NCI-H526 treated with DMSO at 0.1 percent for 48 hours (cell line): Measurements from ENCODE around the gene SREBF2.
"Not testable (repeated sequence)": the region's sequence is repeated elsewhere in the genome, so short reads cannot be mapped to it uniquely, and the experiment has no call there.

Experiments used
- DNase-seq: peaks from one replicate; lab custom pipeline; 2025; lab: John Stamatoyannopoulos, UW

The SREBF2 gene

DNA sequence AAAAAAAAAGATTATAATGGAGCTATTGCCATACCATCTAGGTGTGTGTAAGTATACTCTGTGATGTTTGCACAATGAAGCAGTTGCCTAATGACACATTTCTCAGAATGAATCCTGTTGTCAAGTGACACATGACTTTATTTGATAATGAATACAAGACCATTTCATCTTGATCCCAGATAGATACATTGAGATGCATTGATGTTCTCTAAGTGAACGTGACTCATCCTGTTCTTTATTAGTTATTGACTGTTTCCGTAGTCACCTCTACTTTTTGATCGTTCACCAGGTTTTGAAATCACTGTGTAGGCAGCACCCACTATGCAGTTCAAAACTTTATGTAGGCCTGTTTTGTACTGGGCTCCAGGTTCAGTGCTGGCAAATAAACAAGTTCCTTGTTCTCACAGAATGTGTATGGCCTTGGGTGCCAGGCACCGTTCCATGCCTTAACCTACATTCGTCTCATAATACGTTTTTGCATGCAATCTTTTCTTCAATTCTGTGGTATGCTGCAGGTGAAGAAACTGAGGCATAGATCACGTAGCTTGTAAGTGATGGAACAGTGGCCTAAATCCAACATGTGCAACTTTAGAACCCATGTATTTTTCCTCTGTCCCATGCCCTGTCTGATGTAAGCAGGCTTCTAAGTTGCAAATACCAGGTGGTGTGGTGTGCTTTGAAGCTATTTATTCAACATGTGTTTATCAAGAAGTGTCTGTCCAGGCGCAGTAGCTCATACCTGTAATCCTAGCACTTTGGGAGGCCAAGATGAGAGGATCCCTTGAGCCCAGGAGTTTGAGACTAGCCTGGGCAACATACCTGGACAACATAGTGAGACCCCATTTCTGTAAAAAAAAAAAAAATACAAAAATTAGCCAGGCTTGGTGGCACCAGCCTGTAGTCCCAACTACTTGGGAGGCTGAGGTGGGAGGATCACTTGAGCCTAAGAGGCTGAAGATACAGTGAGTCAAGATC is 10.4 kb downstream of the SREBF2 start:
- no peak for DNase-seq

DNA sequence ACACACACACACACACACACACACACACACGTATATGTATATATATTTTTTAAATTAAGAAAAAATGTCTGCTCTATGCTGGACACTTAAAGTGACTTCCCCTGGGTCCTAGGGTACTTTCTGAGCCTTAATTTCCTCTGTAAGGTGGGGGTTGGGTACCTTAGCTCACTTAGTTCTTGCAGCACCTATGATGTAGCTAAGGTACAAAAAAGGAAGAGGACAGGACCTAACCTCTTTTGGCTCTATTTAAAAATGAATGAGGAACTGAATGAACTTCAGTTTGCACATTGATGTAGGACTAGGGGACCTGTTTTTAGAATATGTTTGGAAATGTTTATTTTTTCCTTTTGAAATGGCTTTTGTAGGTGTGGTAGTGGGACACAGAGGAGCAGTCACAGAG is 11.1 kb downstream of the SREBF2 start:
- DNase-seq = no peak

- DNase-seq = no peak
These were observed 11.6 kb downstream of the SREBF2 start for GRCh38 chr22:41844513-41844912.

DNA sequence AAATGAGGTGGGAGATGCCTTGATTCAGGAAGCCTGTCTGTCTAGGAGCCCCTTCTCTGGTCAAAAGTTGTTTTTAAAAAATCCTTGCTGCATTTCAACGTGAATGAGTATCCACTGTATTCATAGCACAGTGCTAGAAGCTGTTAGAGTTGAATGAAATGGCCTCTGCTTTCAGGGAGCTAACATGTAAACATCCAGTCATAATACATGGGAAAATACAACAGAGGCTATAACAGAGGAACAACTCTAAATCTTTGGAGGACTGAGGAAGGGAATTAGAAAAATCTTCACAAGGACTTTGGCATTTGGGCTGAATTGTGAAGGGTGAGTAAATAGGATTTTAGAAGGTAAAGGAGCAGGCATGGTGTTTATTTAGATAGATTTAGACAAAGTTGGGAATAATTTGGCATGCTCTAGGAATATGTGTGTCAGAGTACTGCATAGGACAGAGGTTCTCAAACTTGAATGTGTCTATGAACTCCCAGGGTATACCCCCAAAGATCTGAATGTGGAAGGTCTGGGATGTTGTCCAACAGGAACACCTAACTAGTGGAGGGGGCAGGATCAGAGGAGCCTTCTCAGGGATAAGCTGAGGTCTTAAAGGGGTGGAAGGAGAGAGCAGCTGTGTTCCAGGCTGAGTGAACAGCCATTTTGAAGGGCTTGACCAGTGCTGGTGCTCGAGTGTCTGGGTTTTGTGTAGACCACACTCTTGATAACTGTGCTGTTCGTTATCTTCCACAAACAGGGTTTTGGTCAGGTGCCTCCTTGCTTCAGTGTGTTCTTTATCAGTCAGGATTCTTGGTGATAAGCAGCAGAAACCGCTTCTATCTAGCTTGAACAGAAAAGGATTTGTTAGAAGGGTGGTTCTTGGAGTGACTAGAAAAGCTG is 12.7 kb downstream of the SREBF2 start:
- DNase-seq = no peak

- no peak for DNase-seq
These were observed 13.5 kb downstream of the SREBF2 start for GRCh38 chr22:41846268-41846987.

DNA sequence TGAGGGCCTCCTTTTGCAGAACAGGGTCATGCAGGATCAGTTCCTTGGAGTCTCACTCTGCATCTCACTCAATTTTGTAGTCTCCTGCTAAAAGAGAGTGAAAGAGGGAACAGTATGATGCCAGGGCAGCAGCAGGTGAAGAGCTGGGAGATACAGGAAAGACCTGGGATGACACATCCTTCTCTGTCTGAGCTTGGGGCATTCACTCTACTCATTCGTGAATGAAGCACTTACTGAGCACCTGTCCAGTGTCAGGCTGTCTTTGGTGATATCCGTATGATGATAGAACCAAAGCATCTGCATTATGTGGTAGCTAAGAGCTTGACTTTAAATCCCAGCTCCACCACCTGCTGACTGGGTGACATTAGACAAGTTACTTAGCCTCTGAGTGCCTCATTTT is 14.4 kb downstream of the SREBF2 start:
- DNase-seq = no peak

GRCh38 chr22:41848468-41848867 is 15.6 kb downstream of the SREBF2 start:
- DNase-seq = no peak

DNA sequence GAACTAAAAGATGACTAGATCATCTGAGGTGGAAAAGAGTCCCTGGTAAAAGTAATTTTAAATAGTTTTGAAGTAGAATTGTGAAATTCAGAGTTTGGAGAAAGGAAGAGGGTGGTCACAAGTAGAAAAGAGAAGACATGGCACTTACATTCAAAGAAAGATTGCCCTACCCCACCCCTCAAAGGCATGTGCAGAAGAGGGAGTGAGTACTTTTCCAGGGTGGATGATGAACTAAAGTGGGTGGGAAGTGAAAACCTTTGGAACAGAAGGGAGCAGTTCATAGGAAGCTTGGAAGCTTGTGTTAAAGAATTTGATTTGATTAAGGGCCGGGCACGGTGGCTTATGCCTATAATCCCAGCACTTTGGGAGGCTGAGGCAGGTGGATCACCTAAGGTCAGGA is 23.6 kb downstream of the SREBF2 start:
- no peak for DNase-seq

- no peak for DNase-seq
These were observed 24.4 kb downstream of the SREBF2 start for GRCh38 chr22:41857155-41857859.

DNA sequence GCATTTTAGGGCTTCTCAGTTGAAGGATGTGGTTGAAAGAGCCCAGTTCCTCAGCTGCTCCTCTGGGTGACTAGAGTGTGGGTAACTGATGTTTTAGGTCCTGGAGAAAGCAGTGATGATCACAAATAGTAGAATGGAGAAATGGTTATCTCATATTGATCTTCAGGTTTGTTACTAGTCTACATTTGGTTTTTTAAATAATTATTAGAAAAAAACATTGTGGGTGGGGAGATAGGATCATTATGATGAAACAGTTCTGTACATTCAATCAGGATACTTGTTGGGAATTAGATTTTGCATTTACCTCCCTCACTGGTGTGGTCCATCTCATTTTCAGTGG is 24.9 kb downstream of the SREBF2 start:
- no peak for DNase-seq

DNA sequence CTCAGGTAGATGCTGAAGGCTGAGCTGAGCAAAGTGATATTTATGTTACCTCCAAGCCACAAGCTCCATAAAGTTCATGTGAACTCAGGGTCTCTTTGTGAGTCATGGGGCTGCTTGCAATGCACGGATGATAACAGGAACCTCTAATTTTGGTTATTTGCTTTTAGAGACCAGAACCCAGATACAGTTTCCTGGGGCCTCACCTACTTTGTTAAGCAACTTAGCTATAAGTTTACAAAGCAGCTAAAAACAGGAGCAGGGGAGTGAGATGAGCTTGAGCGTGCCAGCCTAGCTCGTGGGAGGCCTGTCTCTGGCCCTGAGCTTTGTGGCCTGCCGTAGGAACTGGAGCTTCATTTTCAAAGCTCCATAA is 29.2 kb downstream of the SREBF2 start:
- no peak for DNase-seq

GRCh38 chr22:41862530-41863266 is 29.8 kb downstream of the SREBF2 start:
- DNase-seq = no peak

GRCh38 chr22:41863472-41863871 is 30.6 kb downstream of the SREBF2 start:
- no peak for DNase-seq

DNA sequence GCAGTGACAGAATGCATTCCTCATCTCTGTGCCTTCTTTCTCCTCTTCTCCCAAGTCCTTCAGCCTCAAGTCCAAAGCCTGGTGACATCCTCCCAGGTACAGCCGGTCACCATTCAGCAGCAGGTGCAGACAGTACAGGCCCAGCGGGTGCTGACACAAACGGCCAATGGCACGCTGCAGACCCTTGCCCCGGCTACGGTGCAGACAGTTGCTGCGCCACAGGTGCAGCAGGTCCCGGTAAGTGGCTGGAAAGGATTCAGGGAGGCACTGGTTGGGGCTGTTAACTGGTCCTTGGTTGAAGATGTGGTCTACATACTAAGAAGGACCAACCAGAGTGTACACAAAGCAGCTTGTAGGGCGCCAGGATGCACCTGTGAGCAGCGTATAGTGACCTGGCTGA is 35.7 kb downstream of the SREBF2 start:
- no peak for DNase-seq

- DNase-seq = not testable (repeated sequence)
These were observed 37.2 kb downstream of the SREBF2 start for GRCh38 chr22:41870081-41870480.

DNA sequence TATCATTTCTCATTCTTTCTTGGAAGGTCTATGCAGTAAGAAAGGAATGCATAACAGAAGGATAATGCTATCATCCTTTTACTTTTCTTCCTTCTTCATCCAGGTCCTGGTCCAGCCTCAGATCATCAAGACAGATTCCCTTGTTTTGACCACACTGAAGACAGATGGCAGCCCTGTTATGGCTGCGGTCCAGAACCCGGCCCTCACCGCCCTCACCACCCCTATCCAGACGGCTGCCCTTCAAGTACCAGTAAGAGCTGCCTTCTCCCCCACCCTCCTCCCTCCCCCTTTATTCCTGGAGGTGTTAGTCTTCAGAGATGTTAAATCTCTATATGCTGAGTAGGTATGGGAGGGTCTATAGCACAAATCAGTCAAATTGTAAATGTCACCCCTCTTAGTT is 37.9 kb downstream of the SREBF2 start:
- DNase-seq = no peak

GRCh38 chr22:41873391-41873790 is 40.5 kb downstream of the SREBF2 start:
- DNase-seq = no peak

DNA sequence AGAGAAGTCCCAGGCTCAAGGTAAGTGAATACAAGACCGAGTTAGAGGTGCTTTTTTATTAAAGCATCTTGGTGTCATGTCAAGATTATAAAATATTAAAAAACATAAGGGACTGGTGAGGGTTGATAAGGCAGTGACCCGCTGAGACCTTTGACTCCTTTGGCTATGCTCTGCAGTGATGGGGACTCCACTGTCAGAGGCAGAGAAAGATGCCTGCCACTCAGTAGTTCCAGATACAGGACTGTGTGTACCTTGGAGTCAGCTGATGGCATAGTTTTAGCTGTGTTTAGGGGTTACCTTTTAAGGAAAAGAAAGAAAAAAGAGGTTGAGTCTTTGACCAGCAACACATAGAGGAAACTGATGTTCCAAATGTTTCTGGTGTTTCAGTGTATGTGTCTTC is 41.2 kb downstream of the SREBF2 start:
- no peak for DNase-seq

GRCh38 chr22:41875531-41876270 is 42.8 kb downstream of the SREBF2 start:
- DNase-seq = no peak

- DNase-seq = no peak
These were observed 43.4 kb downstream of the SREBF2 start for GRCh38 chr22:41876275-41876674.
